GM21529 (cell line): ENCODE measurements around the gene FBXL4.

Experiments
- ATAC-seq: cut with Tn5 transposase; IDR thresholded peaks from one replicate; pipeline ENCODE4 v1.9.1; 2021; ENCODE audit not compliant: unreplicated experiment

FBXL4 gene

DNA sequence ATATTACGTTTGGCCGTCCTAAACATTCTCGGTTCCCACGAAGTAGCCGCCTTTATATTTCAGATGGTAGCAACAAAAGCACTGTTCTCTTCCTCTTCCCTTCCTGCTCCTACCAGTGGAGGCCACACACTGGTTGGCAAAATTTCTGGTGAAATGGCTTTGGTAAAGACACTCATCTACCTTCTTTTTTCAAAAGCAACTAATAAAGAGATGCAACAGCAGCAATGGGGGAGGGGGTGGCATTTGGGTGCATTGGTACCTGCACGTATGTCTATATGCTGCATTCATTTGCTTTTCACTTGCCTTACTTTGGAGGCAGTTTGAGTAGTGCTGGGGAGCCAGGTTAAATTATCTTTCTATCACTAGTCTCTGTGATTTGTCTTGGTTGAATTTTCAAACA lies 107.4 kb downstream of the FBXL4 start:
- no peak for ATAC-seq

DNA sequence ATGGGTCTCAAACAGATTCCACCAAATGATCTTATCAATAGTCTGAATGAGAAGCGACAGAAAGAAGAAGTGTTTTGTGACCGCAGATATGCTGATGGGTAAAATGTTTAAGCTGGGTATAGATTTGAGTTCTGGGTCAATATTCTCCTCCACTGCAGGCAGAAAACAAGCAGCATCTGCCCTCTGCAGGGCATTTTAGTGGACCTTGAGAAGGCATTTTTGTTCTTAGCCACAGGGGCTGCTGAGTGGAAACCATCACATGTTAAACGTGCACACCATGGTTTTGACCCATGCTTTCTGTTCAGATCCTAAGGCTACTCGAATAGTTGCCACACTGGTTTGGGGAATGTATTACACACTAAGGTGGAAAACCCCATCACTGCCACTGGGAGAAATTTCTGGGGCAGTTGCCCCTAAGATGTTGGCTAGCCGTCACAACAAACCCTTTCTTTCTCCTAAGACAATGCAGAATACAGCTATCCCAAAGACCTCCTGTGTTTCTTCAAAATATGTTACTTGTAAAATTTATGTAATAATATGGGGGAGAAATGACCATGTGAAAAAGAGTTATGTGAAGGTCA lies 107.9 kb downstream of the FBXL4 start:
- no peak for ATAC-seq

DNA sequence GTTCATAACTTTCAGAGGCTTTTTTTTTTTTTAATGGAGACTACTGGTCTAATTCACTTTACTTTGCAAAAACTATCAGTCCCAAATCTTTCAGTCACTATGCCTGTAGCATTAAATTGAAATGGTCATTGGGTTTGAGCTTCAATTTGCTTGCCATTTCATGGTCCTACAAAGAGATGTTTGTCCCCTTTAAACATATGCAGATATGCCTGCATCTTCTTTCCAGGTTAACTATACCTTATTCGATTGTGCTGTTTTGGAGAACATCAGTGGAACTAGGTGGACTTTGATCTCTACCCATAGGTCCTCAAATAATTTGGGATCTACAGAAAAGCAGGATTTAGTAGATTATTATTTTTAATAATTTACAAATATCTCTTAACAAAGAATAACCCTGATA lies 108.8 kb downstream of the FBXL4 start:
- ATAC-seq, result no peak

DNA sequence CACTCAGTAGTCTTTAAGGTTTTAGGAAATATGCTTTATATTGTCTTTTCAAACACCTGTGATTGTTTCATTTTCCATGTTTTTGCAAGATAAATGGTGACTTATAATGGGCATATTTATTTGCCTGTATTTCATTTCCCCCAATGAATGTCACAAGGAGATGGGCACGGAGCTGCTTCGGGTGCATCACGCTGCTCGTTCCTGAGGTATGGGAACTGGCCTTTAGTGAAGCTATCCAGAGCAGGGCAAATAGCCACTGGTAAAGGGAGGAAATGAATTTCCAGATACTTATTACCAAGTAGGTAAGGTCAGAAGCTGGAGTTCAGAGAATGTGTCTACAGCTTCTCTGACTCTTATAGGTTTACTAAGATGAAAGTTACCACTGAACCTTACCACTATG lies 109.7 kb downstream of the FBXL4 start:
- ATAC-seq, result no peak

DNA sequence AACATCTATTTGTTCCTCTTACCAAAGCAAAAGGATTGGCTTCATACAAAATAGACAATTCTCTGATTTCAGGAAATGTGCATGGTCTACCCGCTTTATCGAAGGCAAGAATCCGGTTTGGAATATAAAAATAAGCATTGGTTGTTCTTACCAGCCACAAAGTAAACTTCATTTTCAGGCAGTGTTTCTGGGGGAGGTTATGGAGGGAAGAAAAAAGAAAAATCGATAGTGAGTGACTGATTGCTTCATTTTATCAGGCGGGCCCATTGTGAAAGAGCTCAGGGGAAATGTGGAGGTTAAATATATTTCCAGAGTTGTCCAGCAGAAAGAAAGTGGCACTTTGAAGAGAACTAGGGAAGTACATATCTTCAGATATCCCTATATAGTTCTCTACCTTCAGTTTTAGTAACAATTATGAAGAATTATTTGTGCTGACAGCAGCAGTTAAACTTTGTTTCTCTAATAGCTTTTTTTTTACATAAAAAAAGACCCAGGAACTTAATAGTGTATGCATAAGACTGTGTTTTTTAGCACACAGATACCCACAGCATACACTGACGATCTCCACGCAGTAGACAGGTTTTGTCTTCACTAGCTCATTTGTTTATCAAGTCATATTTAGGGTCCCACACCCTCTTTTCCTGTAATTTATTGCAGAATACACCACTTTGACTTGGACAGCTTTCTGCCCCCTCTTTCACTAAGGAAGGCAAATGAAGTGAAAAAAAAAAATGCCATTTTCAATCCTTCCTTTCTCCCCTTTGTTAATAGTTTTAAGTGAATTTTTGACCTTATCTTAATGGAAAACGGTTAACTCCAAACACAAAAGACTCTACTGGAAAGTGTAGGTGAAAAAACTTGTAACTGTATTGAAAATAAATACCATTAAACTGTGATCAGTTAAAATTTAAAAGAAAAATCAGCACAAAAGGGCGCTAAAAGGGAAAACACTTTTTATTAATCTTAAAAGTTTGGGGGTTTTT lies 110.5 kb downstream of the FBXL4 start:
- no peak for ATAC-seq

DNA sequence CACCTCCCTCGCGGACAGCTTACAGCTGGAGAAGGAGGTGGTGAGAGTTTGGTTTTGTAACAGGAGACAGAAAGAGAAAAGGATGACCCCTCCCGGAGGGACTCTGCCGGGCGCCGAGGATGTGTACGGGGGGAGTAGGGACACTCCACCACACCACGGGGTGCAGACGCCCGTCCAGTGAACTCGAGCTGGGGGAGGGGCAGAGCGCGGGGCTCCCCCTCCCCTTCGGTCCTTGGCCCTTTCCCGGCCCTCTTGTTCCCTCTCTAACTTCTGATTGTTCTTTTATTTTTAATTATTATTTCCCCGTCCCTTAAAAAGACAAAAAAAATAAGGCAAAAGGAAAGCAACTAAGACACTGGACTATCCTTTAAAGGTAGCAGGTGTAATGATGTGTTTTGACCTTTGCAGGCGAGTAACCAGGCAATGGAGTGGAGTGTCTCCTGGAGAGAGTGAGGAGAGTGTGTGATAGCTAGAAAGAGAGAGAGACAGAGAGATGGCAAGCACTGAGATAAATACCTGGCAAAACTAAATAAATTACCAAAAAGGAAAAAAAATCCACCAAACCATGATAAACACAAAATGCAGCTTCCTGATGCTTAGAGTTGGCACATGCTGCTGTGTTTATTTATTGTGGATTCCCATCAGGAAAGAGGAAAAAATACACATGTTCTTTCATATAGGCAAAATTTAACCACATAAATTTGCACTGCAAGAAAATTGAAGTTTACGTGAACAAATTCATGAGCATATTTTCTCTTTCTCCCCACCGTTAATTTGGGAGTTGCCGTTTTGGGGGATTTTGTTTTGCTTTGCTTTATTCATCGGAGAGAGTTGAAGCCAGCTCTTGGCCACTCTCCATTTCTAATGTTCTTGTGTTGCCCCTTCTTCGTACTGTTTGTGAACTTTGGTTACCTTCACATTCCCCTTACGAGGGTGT lies 111.5 kb downstream of the FBXL4 start:
- ATAC-seq, result no peak

DNA sequence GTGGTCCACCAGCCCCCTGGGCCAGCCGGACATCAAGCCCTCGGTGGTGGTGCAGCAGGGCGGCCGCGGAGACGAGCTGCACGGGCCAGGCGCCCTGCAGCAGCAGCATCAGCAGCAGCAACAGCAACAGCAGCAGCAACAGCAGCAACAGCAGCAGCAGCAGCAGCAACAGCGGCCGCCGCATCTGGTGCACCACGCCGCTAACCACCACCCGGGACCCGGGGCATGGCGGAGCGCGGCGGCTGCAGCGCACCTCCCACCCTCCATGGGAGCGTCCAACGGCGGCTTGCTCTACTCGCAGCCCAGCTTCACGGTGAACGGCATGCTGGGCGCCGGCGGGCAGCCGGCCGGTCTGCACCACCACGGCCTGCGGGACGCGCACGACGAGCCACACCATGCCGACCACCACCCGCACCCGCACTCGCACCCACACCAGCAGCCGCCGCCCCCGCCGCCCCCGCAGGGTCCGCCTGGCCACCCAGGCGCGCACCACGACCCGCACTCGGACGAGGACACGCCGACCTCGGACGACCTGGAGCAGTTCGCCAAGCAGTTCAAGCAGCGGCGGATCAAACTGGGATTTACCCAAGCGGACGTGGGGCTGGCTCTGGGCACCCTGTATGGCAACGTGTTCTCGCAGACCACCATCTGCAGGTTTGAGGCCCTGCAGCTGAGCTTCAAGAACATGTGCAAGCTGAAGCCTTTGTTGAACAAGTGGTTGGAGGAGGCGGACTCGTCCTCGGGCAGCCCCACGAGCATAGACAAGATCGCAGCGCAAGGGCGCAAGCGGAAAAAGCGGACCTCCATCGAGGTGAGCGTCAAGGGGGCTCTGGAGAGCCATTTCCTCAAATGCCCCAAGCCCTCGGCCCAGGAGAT lies 112.4 kb downstream of the FBXL4 start:
- ATAC-seq, result no peak

DNA sequence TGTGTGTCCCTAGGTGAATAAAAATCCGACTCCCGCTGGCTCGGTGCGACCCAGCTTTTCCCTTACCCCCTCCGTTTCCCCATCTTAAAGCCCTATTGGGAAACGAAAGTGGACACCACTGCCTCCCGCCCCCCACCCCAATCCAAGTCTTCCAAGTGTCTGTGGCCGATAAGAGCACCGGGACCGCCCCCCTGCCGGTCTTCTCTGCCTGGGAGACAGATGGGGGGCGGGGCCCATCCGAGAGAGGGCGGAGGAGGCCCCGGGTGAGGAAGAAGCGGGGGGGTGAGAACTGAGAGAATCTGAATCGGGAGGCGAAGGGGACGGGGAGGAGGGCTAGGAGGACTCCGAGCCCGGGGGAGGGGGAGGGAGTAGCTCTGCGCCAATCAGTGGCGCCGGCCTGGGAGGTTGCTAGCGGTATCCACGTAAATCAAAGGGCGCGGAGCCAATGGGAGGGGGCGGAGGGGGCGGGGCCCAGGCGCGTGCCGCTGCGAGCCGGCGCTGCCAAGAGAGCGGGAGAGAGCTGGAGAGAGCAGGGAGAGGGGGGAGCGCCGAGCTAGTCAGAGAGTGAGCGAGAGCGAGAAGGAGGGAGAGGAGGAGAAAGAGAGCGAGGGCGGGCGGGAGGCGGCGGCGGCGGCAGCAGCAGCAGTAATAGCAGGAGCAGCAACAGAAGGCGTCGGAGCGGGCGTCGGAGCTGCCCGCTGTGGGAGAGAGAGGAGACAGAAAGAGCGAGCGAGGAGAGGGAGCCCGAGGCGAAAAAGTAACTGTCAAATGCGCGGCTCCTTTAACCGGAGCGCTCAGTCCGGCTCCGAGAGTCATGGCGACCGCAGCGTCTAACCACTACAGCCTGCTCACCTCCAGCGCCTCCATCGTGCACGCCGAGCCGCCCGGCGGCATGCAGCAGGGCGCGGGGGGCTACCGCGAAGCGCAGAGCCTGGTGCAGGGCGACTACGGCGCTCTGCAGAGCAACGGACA lies 113.4 kb downstream of the FBXL4 start, which contains the start of gene POU3F2:
Gene POU3F2, plus strand, starts transcription at position 515 of the 972 bp plus-strand sequence. Its CDS starts 300 bp downstream, at position 815.
- peak; percentile 65 for ATAC-seq

DNA sequence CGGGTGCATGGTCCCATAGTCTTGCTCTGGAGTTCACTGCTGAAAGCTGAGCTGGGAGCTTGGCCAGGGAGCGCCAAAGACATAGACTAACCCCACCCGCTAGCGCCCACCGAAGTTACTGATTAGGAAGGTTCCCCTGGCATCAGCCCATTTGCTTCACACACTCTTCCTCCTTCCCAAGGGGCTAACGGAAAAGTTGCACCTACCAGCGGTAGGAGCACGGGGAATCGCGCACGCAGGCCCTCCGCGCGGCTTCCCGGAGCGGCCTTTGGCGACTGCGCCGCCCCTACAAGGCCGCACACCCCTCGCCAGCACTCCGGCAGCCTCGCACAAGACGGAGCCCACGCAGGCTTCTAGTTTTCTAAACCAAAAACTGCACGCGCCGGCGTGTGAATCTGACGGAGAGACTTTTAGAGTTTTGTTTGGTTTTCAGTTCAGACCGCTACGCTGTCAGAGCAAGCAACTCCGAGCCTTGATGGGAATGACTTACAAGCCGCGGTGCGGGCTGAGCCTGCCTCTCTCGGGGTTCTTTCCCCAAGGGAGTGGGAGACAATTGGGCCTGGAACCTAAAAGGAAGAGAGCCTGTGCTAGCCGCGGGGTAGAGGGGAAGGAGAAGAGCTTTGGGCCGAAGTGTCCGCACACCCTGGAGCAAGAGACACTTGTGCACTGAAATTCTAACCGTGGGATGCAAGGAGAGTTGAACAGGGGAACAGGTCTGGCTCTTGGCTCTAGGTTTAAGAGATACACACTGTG lies 114.3 kb downstream of the FBXL4 start:
- no peak for ATAC-seq

DNA sequence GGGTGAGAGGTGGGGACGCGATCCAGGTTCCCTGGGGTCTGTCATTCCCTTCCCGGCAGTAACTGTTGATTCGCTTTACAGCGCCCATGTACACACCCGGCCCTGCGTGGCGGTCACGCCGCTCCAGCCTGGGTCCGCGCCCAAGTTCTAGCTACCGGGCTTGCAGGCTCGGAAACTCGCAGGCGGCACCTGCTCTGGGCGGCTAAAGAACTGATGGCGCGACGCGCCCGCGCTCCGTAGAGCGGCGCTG lies 114.8 kb downstream of the FBXL4 start:
- ATAC-seq, result no peak

DNA sequence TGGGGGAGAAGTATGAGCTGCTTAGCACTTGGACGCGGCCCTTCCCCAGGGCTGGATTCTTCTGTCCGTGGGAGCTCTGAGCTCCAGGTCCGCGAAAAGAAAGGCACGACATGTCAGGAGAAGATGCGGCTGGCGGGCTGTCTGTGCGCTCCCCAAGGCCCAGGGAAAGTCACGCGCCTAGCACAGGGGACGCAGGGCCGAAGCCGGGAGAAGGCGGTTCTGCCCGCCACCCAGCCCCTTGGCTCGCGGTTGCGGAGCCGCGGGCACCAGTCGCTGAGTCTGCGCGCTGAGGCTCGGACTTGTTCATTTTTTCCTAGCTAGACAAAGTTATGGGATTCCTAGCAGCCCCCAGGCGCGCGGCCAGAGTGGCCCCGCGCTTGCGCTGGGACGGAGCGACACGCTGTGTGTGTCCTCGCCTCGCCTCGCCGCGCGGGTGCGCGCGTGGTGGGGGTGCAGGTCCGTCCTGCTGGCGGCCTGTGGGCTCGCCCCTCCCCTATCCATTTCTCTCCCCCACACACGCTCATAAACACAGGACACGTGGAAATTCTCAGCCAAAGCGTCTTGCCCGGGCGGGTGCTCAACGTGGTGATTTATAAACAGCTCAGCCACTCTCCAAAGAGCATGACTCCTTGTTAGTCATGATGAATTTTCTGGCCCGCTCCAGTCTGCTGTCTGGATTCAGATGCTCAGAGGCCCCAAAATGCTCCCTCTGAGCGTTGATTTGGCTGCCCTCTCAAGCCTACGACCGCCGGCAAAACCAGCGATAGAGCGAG lies 115.3 kb downstream of the FBXL4 start:
- no peak for ATAC-seq

DNA sequence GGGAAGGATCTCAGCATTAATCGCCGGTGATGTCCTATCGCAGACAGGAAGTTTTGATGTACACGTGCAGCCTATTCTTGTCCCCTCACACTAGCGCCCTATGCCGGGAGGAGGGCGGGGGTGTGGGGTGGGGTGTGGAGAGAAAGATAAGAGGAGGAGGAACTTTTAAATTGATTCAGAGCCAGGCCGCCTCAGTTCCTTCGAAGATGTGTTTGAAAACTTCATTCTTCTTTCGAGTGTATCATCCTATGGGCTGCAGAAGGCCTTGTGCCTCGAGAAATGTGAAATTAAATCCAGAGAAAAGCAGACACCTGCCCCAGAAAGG lies 115.8 kb downstream of the FBXL4 start:
- no peak for ATAC-seq

DNA sequence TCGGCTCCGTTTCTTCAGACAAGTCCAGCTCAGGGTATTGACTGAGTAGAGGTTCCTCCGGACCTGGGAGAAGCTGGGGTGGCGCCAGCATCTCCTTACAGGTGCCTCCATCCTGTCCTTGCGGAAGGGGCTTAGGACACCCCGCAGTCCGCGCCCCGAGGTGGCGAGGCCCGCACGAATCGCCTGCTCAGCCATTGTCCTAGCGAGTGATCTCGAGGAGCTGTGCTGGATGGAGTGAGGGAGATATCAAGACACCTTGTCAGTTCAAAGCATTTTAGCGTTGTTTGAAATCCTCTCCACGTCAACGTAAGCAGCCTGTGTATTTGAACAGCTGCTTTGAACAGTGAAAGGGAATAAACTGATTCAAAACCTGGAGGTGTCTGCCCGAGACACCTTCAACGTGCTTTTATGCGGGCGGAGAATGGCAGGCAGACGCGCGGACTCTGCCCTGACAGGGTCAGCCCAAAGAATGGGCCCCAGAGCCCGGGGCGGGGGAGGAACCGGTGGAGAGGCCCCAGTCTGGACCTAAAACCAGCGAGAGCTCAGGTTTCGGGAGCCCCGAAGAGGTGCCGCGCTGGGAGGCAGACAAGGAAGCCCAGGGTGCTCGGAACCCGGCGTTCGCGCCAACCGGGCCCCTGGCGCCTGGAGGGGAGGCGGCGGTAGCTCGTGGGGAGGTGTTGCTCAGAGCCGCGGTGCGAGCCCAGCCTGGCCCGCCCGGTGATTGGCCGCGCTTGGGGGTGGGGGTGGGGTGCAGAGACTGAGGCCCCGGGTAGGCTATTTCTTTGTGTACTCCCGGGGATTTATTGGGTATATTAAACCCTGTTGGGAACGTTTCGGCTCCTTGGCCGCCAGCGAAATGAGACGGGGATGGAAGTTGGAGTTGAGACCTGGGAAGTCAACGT lies 116.4 kb downstream of the FBXL4 start:
- ATAC-seq, result no peak

DNA sequence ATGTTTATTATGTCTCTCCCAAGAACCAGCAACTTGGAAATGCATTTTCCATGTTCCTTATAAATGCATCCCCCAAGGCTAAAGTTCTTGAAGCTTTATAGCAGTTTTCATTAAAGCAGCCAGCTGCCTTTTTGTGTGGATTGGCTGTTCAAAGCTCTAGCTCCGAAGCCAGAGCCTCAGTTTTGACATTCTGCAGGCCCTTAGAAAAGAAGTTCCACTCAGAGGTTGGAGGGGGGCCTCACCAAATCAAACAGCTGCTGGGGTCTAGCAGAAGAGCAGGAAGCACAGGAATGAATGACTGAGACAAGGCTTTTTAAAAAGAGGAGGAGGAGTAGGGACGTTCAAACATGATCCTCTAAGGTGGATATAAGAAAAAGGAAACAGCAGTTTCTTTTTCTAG lies 117.6 kb downstream of the FBXL4 start:
- ATAC-seq, result no peak

DNA sequence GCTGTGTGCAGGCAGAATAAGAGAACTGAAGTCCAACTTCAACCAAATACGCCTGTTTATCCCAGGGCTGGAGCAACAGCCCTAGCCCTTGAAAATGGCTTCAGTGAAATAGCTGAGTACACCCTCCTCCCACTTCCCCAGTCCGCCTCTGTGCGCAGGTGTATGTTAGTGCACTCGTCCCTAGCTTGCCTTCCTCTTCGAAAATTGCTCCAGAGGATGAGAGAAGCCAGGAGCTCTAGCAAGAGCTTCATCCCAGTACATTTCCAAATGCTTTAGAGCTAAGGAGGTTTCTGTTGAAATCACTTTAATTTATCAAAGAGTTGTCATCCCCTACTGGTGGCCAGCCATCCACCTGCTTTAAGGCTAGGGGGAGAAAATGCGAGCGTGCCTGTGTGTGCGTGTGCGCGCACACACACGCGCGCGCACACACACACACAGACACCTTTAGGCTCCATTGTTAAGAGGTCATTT lies 118.8 kb downstream of the FBXL4 start:
- no peak for ATAC-seq

DNA sequence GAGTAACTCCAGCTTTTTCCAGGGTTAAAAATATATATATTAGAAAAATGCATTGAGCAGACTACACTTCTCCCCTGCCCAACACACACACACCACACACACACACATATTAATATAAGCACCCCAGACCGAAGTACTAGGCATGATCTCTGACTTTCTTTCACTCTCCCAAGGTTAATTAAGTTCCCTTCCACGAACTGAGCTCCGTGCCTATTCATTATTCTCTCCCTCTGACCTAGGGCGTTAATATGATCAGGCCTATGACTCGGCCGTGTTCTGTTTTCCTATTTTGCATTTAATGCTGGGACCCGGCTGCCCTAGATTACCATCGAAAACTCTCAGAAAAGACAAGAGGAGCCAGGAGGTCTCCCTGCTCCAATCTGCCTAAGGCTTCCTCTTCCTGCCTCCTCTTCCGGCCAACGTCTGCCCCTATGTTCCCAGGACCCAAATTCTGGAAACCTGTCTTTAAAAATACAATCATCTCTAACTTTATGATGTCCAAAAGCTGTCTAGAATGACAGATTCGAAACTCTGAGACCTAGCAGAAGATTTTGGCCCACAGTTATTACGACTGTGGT lies 119.4 kb downstream of the FBXL4 start:
- no peak for ATAC-seq
